Activated gamma-delta T cell treated with anti-CD3 and anti-CD28 coated beads, Interleukin-2, amount 50 U/mL, for 16 hours (primary cell): ENCODE measurements around the gene NR6A1.

Experiments used
- DNase-seq: peaks from one replicate; pipeline ENCODE4 v3.0.0-alpha.2; 2020; ENCODE audit warnings: low read depth

NR6A1 gene

GRCh38 chr9:124526174-124526573 is 244.9 kb downstream of the NR6A1 start:
- no peak for DNase-seq

- DNase-seq = no peak
Measured at GRCh38 chr9:124522121-124523098, 248.7 kb downstream of the NR6A1 start.

- DNase-seq = no peak
Measured at GRCh38 chr9:124521142-124521541, 250.0 kb downstream of the NR6A1 start.

GRCh38 chr9:124520206-124520596 is 250.9 kb downstream of the NR6A1 start:
- DNase-seq = no peak

GRCh38 chr9:124518116-124518515 is 253.0 kb downstream of the NR6A1 start:
- DNase-seq = no peak

- DNase-seq = no peak
Measured at GRCh38 chr9:124517600-124517999, 253.5 kb downstream of the NR6A1 start.

GRCh38 chr9:124514874-124515273 is 256.2 kb downstream of the NR6A1 start:
- no peak for DNase-seq

- DNase-seq = no peak
Measured at GRCh38 chr9:124514125-124514524, 257.0 kb downstream of the NR6A1 start.

- DNase-seq = no peak
Measured at GRCh38 chr9:124513376-124513994, 257.6 kb downstream of the NR6A1 start.

- no peak for DNase-seq
Measured at GRCh38 chr9:124512806-124513204, 258.3 kb downstream of the NR6A1 start.

GRCh38 chr9:124511891-124512805 is 259.0 kb downstream of the NR6A1 start:
- no peak for DNase-seq

GRCh38 chr9:124511426-124511840 is 259.7 kb downstream of the NR6A1 start:
- DNase-seq = no peak

- no peak for DNase-seq
Measured at GRCh38 chr9:124510650-124511425, 260.3 kb downstream of the NR6A1 start.

GRCh38 chr9:124507880-124508423 is 263.2 kb downstream of the NR6A1 start:
- DNase-seq = no peak

- DNase-seq = no peak
Measured at GRCh38 chr9:124506931-124507879, 263.9 kb downstream of the NR6A1 start, which contains the start of gene NR5A1. TSS of gene NR5A1 (minus strand) at chr9:124507399. CDS start at chr9:124503395, 4,004 bp downstream.

GRCh38 chr9:124506433-124506832 is 264.7 kb downstream of the NR6A1 start:
- DNase-seq = no peak

- no peak for DNase-seq
Measured at GRCh38 chr9:124505901-124506346, 265.2 kb downstream of the NR6A1 start.

GRCh38 chr9:124505006-124505900 is 265.9 kb downstream of the NR6A1 start:
- DNase-seq = no peak
